Stimulated activated CD4-positive, alpha-beta T cell treated with anti-CD3 and anti-CD28 coated beads, Interleukin-2, amount 100 ng/mL, for 24 hours (primary cell): ENCODE measurements around the gene CHTF8.

Source experiments
- DNase-seq, 2 donors: peaks; one replicate each; pipeline ENCODE4 v3.0.0-alpha.2; 2020

Gene CHTF8

GRCh38 chr16:69084289-69084688, 48.1 kb downstream of the CHTF8 start:
- DNase-seq, result no peak

DNA sequence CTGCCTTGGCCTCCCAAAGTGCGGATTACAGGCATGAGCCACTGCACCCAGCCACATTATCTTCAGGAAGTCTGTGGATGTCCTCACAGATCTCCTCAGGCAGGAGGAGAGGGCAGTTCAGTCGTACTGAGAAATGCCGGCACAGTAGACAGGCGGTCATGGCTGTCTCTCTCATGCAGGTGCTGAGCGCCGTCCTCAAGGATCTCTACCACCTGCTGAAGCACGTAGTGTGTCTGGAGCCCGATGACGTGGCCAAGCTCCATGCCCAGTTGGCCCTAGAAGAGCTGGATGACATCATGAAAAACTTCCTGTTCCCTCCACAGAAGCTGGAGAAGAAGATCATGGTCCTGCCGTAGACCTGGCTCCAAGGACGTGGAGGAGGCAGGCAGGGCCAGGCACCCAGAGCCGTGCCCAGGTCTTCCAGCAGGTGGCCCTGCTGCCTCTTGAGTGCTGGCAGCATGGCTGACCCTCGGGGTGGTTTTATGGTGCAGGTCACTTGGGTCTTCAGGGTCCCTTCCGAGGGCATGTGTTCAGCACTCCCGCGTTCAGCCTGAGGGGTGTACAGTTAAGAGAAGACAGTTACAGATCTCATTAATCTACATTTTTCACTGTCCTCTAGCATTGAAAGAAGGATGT, 49.0 kb downstream of the CHTF8 start:
- no peak for DNase-seq

DNA sequence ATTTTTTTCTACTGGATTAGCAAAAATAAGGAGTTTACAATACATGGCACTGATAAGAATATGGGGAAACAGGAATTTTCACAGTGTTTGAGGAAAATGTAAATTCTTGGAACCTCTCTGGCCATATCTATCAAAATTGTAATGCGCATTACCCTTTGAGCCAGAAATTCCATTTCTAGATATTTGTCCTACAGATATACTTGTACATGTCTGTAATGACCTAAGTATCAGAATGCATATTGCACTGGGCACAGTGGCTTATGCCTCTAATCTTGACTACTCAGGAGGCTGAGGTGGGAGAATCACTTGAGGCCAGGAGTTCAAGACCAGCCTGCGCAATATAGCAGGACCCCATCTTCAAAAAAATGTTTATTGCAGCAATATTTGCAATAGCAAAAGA, 52.7 kb downstream of the CHTF8 start:
- DNase-seq, result no peak

GRCh38 chr16:69078073-69078472, 54.3 kb downstream of the CHTF8 start:
- no peak for DNase-seq

GRCh38 chr16:69077251-69077650, 55.1 kb downstream of the CHTF8 start:
- DNase-seq, result no peak

DNA sequence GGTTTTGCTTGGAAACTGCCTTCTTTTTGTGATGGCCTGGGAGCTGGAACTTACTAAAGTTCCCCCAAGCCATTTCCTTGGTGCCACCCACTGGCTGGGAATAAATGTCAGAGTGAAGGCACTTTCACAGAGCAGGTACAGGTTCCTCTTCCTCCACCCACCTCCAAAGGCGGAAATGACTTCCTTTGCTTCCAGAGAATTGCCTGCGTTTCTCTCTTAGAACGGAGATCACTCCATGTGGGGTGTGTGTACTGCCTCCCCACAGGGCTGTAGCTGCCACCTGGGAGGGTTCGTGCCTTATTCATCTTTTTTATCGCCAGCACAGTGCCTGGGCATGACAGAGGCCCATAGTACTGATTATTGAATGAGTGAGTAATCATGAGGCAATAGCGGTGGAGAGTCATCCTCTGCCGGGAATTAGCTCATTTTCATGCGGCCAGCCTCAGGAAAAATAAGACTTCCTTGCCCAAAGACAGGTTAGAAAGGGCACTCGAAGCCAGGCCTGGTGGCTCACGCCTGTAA, 59.1 kb downstream of the CHTF8 start:
- DNase-seq, result no peak

- DNase-seq, result no peak
Measured at GRCh38 chr16:69072640-69072974, 59.8 kb downstream of the CHTF8 start.

GRCh38 chr16:69071036-69071435, 61.4 kb downstream of the CHTF8 start:
- no peak for DNase-seq

- no peak for DNase-seq
Measured at GRCh38 chr16:69069504-69069903, 62.9 kb downstream of the CHTF8 start.
